DOHH2 (cell line): ENCODE data around the gene RAB40B.

Experiments used
- H3F3A ChIP-seq: fragments of 200-600 bp; sonication (generic), shearing (Covaris generic); 2 replicates; pipeline ENCODE4 v1.6.0; 2016; ENCODE audit warnings: antibody characterized with exemption, mild to moderate bottlenecking; ENCODE audit not compliant: control insufficient read depth, insufficient read depth
- H3K27ac ChIP-seq: fragments of 200-600 bp; sonication (generic); 2 replicates; pipeline ENCODE4 v1.5.1; 2014; ENCODE audit warnings: low read depth, mild to moderate bottlenecking, low read length, moderate library complexity
- H3K27me3 ChIP-seq: fragments of 200-600 bp; sonication (generic); 2 replicates; pipeline ENCODE4 v1.6.1; 2014; ENCODE audit warnings: mild to moderate bottlenecking, low read length, mixed read lengths; ENCODE audit not compliant: control insufficient read depth
- H3K36me3 ChIP-seq: fragments of 200-600 bp; sonication (generic); 2 replicates; pipeline ENCODE4 v1.6.1; 2014; ENCODE audit warnings: mild to moderate bottlenecking, low read length, moderate library complexity, mixed read lengths; ENCODE audit not compliant: control insufficient read depth
- H3K4me1 ChIP-seq: fragments of 200-600 bp; sonication (generic); 2 replicates; pipeline ENCODE4 v1.6.1; 2014; ENCODE audit warnings: mild to moderate bottlenecking, low read length, mixed read lengths; ENCODE audit not compliant: control insufficient read depth
- H3K4me2 ChIP-seq: fragments of 200-600 bp; sonication (generic); 2 replicates; pipeline ENCODE4 v1.6.0; 2014; ENCODE audit warnings: mild to moderate bottlenecking, low read length, moderate library complexity
- H3K4me3 ChIP-seq: fragments of 200-600 bp; sonication (generic); 2 replicates; pipeline ENCODE4 v1.5.1; 2014; ENCODE audit warnings: mild to moderate bottlenecking, low read length, mixed read lengths
- H3K79me2 ChIP-seq: fragments of 200-600 bp; sonication (generic); 2 replicates; pipeline ENCODE4 v1.6.1; 2014; ENCODE audit warnings: mild to moderate bottlenecking, low read length, mixed read lengths; ENCODE audit not compliant: control insufficient read depth
- H3K9me2 ChIP-seq: fragments of 200-600 bp; sonication (generic); replicated peaks from 2 replicates; pipeline ENCODE4 v1.6.1; 2014; ENCODE audit warnings: mild to moderate bottlenecking, low read length, mixed read lengths; ENCODE audit not compliant: control insufficient read depth
- H3K9me3 ChIP-seq: fragments of 200-600 bp; sonication (generic); 2 replicates; pipeline ENCODE4 v1.6.1; 2014; ENCODE audit warnings: antibody characterized with exemption, low read length, mixed read lengths; ENCODE audit not compliant: control insufficient read depth, insufficient read depth
- H4K20me1 ChIP-seq: fragments of 200-600 bp; sonication (generic); 2 replicates; pipeline ENCODE4 v1.6.0; 2014; ENCODE audit warnings: low read depth, mild to moderate bottlenecking, antibody characterized with exemption, low read length, moderate library complexity; ENCODE audit not compliant: control insufficient read depth, insufficient read depth
- CTCF ChIP-seq: fragments of 200-600 bp; sonication (generic); IDR thresholded peaks from one replicate; pipeline ENCODE4 v1.5.1; 2014; ENCODE audit warnings: antibody characterized with exemption, mild to moderate bottlenecking, low read depth, low read length; ENCODE audit not compliant: poor library complexity, severe bottlenecking
- EZH2phosphoT487 ChIP-seq: fragments of 200-600 bp; sonication (generic); IDR thresholded peaks from 2 replicates; pipeline ENCODE4 v1.6.1; 2017; ENCODE audit warnings: borderline replicate concordance, mild to moderate bottlenecking, antibody characterized with exemption, low read length, moderate library complexity, mixed read lengths

The RAB40B gene

GRCh38 chr17:82743344-82744219 lies 45.1 kb upstream of the RAB40B start:
- no peak overlapping the region for H3K4me2 ChIP-seq
- no peaks in the 10 kb centered on the region for H3F3A ChIP-seq
- H3K9me2 ChIP-seq = no peaks in the 10 kb centered on the region
- H3K27ac ChIP-seq = no peak overlapping the region
- H3K36me3 ChIP-seq = peaks cover 18% of the 10 kb centered on the region
- no peak overlapping the region for H3K4me3 ChIP-seq
- H3K9me3 ChIP-seq = peaks cover 17% of the 10 kb centered on the region
- TF ChIP-seq CTCF (peak; percentile 17), EZH2phosphoT487 (no peak)
- H4K20me1 ChIP-seq = no peaks in the 10 kb centered on the region
- no peaks in the 10 kb centered on the region for H3K79me2 ChIP-seq
- H3K27me3 ChIP-seq = no peaks in the 10 kb centered on the region
- no peaks in the 10 kb centered on the region for H3K4me1 ChIP-seq

- H4K20me1 ChIP-seq = no peaks in the 10 kb centered on the region
- H3K9me2 ChIP-seq = no peaks in the 10 kb centered on the region
- H3K9me3 ChIP-seq = peaks cover 17% of the 10 kb centered on the region
- no peaks in the 10 kb centered on the region for H3F3A ChIP-seq
- H3K27ac ChIP-seq = no peak overlapping the region
- H3K4me2 ChIP-seq = no peak overlapping the region
- no peak for TF ChIP-seq CTCF
- TF ChIP-seq EZH2phosphoT487 = no peak
- H3K79me2 ChIP-seq = no peaks in the 10 kb centered on the region
- H3K4me3 ChIP-seq = no peak overlapping the region
- peaks cover 18% of the 10 kb centered on the region for H3K36me3 ChIP-seq
- H3K27me3 ChIP-seq = no peaks in the 10 kb centered on the region
- no peaks in the 10 kb centered on the region for H3K4me1 ChIP-seq
These were observed 42.6 kb upstream of the RAB40B start for GRCh38 chr17:82740906-82741759.

- Histone ChIP-seq H3K36me3 (peaks cover 26% of the 10 kb centered on the region), H3F3A (no peaks in the 10 kb centered on the region), H3K4me1 (no peaks in the 10 kb centered on the region), H3K27me3 (no peaks in the 10 kb centered on the region), H3K9me2 (no peaks in the 10 kb centered on the region), H3K79me2 (no peaks in the 10 kb centered on the region), H4K20me1 (no peaks in the 10 kb centered on the region), H3K4me2 (no peak overlapping the region), H3K27ac (no peak overlapping the region), H3K4me3 (no peak overlapping the region), H3K9me3 (peaks cover 27% of the 10 kb centered on the region)
- no peak for TF ChIP-seq EZH2phosphoT487
- TF ChIP-seq CTCF = no peak
These were observed 39.7 kb upstream of the RAB40B start for GRCh38 chr17:82737967-82738877.
